ENCODE measurements around the gene OSBPL9.

The OSBPL9 gene

GRCh38 chr1:51716746-51717145 is 99.9 kb downstream of the OSBPL9 start:
- Histone ChIP-seq H3K4me3 (ENCODE audit: low read depth in 1 of 2, low read length in 1 of 2) (no peak overlapping the region), H3K27me3 (no peaks in the 10 kb centered on the region), H3K27ac (no peak overlapping the region), H3K9me3 (no peaks in the 10 kb centered on the region), H3K4me1 (ENCODE audit: control insufficient read depth in 1 of 2, insufficient read depth in 1 of 2, low read depth in 1 of 2, low read length in 1 of 2) (no peaks in the 10 kb centered on the region), H3K36me3 (peaks cover 8% of the 10 kb centered on the region)
- no peak for TF ChIP-seq CTCF (IDR thresholded peaks at IDR 0.05)

- Histone ChIP-seq H3K4me1 (ENCODE audit: control insufficient read depth in 1 of 2, insufficient read depth in 1 of 2, low read depth in 1 of 2, low read length in 1 of 2) (no peaks in the 10 kb centered on the region), H3K4me3 (ENCODE audit: low read depth in 1 of 2, low read length in 1 of 2) (no peak overlapping the region), H3K36me3 (peaks cover 8% of the 10 kb centered on the region), H3K27ac (no peak overlapping the region), H3K9me3 (no peaks in the 10 kb centered on the region), H3K27me3 (no peaks in the 10 kb centered on the region)
- TF ChIP-seq CTCF (IDR thresholded peaks at IDR 0.05) = no peak
These were observed 101.0 kb downstream of the OSBPL9 start for GRCh38 chr1:51717842-51718241.

GRCh38 chr1:51719146-51719545 is 102.3 kb downstream of the OSBPL9 start:
- no peaks in the 10 kb centered on the region for H3K27me3 ChIP-seq
- peaks cover 7% of the 10 kb centered on the region for H3K36me3 ChIP-seq
- TF ChIP-seq CTCF (IDR thresholded peaks at IDR 0.05) = no peak
- H3K9me3 ChIP-seq = no peaks in the 10 kb centered on the region
- no peak overlapping the region for H3K27ac ChIP-seq
- no peak overlapping the region for H3K4me3 ChIP-seq (ENCODE audit: low read depth in 1 of 2, low read length in 1 of 2)
- H3K4me1 ChIP-seq (ENCODE audit: control insufficient read depth in 1 of 2, insufficient read depth in 1 of 2, low read depth in 1 of 2, low read length in 1 of 2) = peaks cover 8% of the 10 kb centered on the region in 2 experiments

GRCh38 chr1:51724797-51725196 is 107.9 kb downstream of the OSBPL9 start:
- H3K4me1 ChIP-seq (ENCODE audit: control insufficient read depth in 1 of 2, insufficient read depth in 1 of 2, low read depth in 1 of 2, low read length in 1 of 2) = peaks cover 14 to 19% of the 10 kb centered on the region in 2 experiments
- no peak overlapping the region for H3K27ac ChIP-seq
- H3K9me3 ChIP-seq = no peaks in the 10 kb centered on the region
- TF ChIP-seq CTCF (IDR thresholded peaks at IDR 0.05) = no peak
- no peaks in the 10 kb centered on the region for H3K27me3 ChIP-seq
- no peak overlapping the region for H3K4me3 ChIP-seq (ENCODE audit: low read depth in 1 of 2, low read length in 1 of 2)
- no peaks in the 10 kb centered on the region for H3K36me3 ChIP-seq

- no peak overlapping the region for H3K4me3 ChIP-seq (ENCODE audit: low read depth in 1 of 2, low read length in 1 of 2)
- no peaks in the 10 kb centered on the region for H3K9me3 ChIP-seq
- no peak overlapping the region for H3K27ac ChIP-seq
- no peaks in the 10 kb centered on the region for H3K27me3 ChIP-seq
- H3K4me1 ChIP-seq (ENCODE audit: control insufficient read depth in 1 of 2, insufficient read depth in 1 of 2, low read depth in 1 of 2, low read length in 1 of 2) = peaks cover 21 to 29% of the 10 kb centered on the region in 2 experiments
- no peaks in the 10 kb centered on the region for H3K36me3 ChIP-seq
- TF ChIP-seq CTCF (IDR thresholded peaks at IDR 0.05) = no peak
These were observed 109.2 kb downstream of the OSBPL9 start for GRCh38 chr1:51726051-51726450.
